Panc1 (cell line): ENCODE results near the gene SEC22A.
"Not testable (repeated sequence)": the region's sequence is repeated elsewhere in the genome, so short reads cannot be mapped to it uniquely, and the experiment has no call there.

Source experiments
- CTCF ChIP-seq: fragments of 450-650 bp; IDR thresholded peaks from 2 replicates; pipeline ENCODE4 v1.5.1; 2017; ENCODE audit warnings: mild to moderate bottlenecking
- POLR2AphosphoS5 ChIP-seq: IDR thresholded peaks from 2 replicates; pipeline ENCODE4 v1.6.1; 2012; ENCODE audit warnings: mild to moderate bottlenecking, low read depth, low read length, moderate library complexity
- REST ChIP-seq, 2 experiments: IDR thresholded peaks; 2 replicates each; pipeline ENCODE4 v1.6.1; 2011 to 2012; ENCODE audit warnings: low read depth in 2 of 2, control low read depth in 1 of 2, low read length in 1 of 2, mild to moderate bottlenecking in 1 of 2, moderate library complexity in 1 of 2; ENCODE audit not compliant: insufficient read depth in 1 of 2

- not testable (repeated sequence) for TF ChIP-seq CTCF; POLR2AphosphoS5; REST (IDR thresholded peaks at IDR 0.05; ENCODE audit: insufficient read depth in 1 of 2, low read depth in 2 of 2, low read length in 1 of 2)
Observed at GRCh38 chr3:123221369-123221768, 19.6 kb downstream of the SEC22A start.
